DOHH2 (cell line): ENCODE results near the gene CSMD2.

Source experiments
- H3F3A ChIP-seq: fragments of 200-600 bp; sonication (generic), shearing (Covaris generic); 2 replicates; pipeline ENCODE4 v1.6.0; 2016; ENCODE audit warnings: antibody characterized with exemption, mild to moderate bottlenecking; ENCODE audit not compliant: control insufficient read depth, insufficient read depth
- H3K27ac ChIP-seq: fragments of 200-600 bp; sonication (generic); 2 replicates; pipeline ENCODE4 v1.5.1; 2014; ENCODE audit warnings: low read depth, mild to moderate bottlenecking, low read length, moderate library complexity
- H3K27me3 ChIP-seq: fragments of 200-600 bp; sonication (generic); 2 replicates; pipeline ENCODE4 v1.6.1; 2014; ENCODE audit warnings: mild to moderate bottlenecking, low read length, mixed read lengths; ENCODE audit not compliant: control insufficient read depth
- H3K36me3 ChIP-seq: fragments of 200-600 bp; sonication (generic); 2 replicates; pipeline ENCODE4 v1.6.1; 2014; ENCODE audit warnings: mild to moderate bottlenecking, low read length, moderate library complexity, mixed read lengths; ENCODE audit not compliant: control insufficient read depth
- H3K4me1 ChIP-seq: fragments of 200-600 bp; sonication (generic); 2 replicates; pipeline ENCODE4 v1.6.1; 2014; ENCODE audit warnings: mild to moderate bottlenecking, low read length, mixed read lengths; ENCODE audit not compliant: control insufficient read depth
- H3K4me2 ChIP-seq: fragments of 200-600 bp; sonication (generic); 2 replicates; pipeline ENCODE4 v1.6.0; 2014; ENCODE audit warnings: mild to moderate bottlenecking, low read length, moderate library complexity
- H3K4me3 ChIP-seq: fragments of 200-600 bp; sonication (generic); 2 replicates; pipeline ENCODE4 v1.5.1; 2014; ENCODE audit warnings: mild to moderate bottlenecking, low read length, mixed read lengths
- H3K79me2 ChIP-seq: fragments of 200-600 bp; sonication (generic); 2 replicates; pipeline ENCODE4 v1.6.1; 2014; ENCODE audit warnings: mild to moderate bottlenecking, low read length, mixed read lengths; ENCODE audit not compliant: control insufficient read depth
- H3K9me2 ChIP-seq: fragments of 200-600 bp; sonication (generic); replicated peaks from 2 replicates; pipeline ENCODE4 v1.6.1; 2014; ENCODE audit warnings: mild to moderate bottlenecking, low read length, mixed read lengths; ENCODE audit not compliant: control insufficient read depth
- H3K9me3 ChIP-seq: fragments of 200-600 bp; sonication (generic); 2 replicates; pipeline ENCODE4 v1.6.1; 2014; ENCODE audit warnings: antibody characterized with exemption, low read length, mixed read lengths; ENCODE audit not compliant: control insufficient read depth, insufficient read depth
- H4K20me1 ChIP-seq: fragments of 200-600 bp; sonication (generic); 2 replicates; pipeline ENCODE4 v1.6.0; 2014; ENCODE audit warnings: low read depth, mild to moderate bottlenecking, antibody characterized with exemption, low read length, moderate library complexity; ENCODE audit not compliant: control insufficient read depth, insufficient read depth
- CTCF ChIP-seq: fragments of 200-600 bp; sonication (generic); IDR thresholded peaks from one replicate; pipeline ENCODE4 v1.5.1; 2014; ENCODE audit warnings: antibody characterized with exemption, mild to moderate bottlenecking, low read depth, low read length; ENCODE audit not compliant: poor library complexity, severe bottlenecking
- EZH2phosphoT487 ChIP-seq: fragments of 200-600 bp; sonication (generic); IDR thresholded peaks from 2 replicates; pipeline ENCODE4 v1.6.1; 2017; ENCODE audit warnings: borderline replicate concordance, mild to moderate bottlenecking, antibody characterized with exemption, low read length, moderate library complexity, mixed read lengths

Gene CSMD2

GRCh38 chr1:33819913-33820311, 345.1 kb downstream of the CSMD2 start:
- H3K36me3 ChIP-seq = no peaks in the 10 kb centered on the region
- no peak overlapping the region for H3K4me3 ChIP-seq
- no peaks in the 10 kb centered on the region for H3K27me3 ChIP-seq
- no peak overlapping the region for H3K4me2 ChIP-seq
- H3K9me3 ChIP-seq = no peaks in the 10 kb centered on the region
- no peaks in the 10 kb centered on the region for H3F3A ChIP-seq
- H4K20me1 ChIP-seq = no peaks in the 10 kb centered on the region
- TF ChIP-seq CTCF = no peak
- no peak overlapping the region for H3K27ac ChIP-seq
- no peaks in the 10 kb centered on the region for H3K79me2 ChIP-seq
- no peaks in the 10 kb centered on the region for H3K4me1 ChIP-seq
- H3K9me2 ChIP-seq = no peaks in the 10 kb centered on the region

- no peak for TF ChIP-seq CTCF
- TF ChIP-seq EZH2phosphoT487 = no peak
- Histone ChIP-seq H3F3A (no peaks in the 10 kb centered on the region), H3K79me2 (no peaks in the 10 kb centered on the region), H3K27me3 (no peaks in the 10 kb centered on the region; the same call in 1 of the 2 replicates), H3K36me3 (no peaks in the 10 kb centered on the region), H3K4me2 (no peak overlapping the region), H4K20me1 (no peaks in the 10 kb centered on the region), H3K4me3 (no peak overlapping the region), H3K9me2 (no peaks in the 10 kb centered on the region), H3K27ac (no peak overlapping the region), H3K4me1 (no peaks in the 10 kb centered on the region), H3K9me3 (no peaks in the 10 kb centered on the region)
These were observed 345.6 kb downstream of the CSMD2 start for GRCh38 chr1:33819290-33819912.

GRCh38 chr1:33818071-33818470, 347.0 kb downstream of the CSMD2 start:
- Histone ChIP-seq H3K4me2 (no peak overlapping the region), H3K9me2 (no peaks in the 10 kb centered on the region), H3K4me3 (no peak overlapping the region), H4K20me1 (no peaks in the 10 kb centered on the region), H3K27me3 (no peaks in the 10 kb centered on the region; the same call in 1 of the 2 replicates), H3K9me3 (no peaks in the 10 kb centered on the region), H3K79me2 (no peaks in the 10 kb centered on the region), H3F3A (no peaks in the 10 kb centered on the region), H3K36me3 (no peaks in the 10 kb centered on the region), H3K27ac (no peak overlapping the region), H3K4me1 (no peaks in the 10 kb centered on the region)
- TF ChIP-seq CTCF (no peak), EZH2phosphoT487 (no peak)
